ENCODE data around the gene MGME1.

Gene MGME1

DNA sequence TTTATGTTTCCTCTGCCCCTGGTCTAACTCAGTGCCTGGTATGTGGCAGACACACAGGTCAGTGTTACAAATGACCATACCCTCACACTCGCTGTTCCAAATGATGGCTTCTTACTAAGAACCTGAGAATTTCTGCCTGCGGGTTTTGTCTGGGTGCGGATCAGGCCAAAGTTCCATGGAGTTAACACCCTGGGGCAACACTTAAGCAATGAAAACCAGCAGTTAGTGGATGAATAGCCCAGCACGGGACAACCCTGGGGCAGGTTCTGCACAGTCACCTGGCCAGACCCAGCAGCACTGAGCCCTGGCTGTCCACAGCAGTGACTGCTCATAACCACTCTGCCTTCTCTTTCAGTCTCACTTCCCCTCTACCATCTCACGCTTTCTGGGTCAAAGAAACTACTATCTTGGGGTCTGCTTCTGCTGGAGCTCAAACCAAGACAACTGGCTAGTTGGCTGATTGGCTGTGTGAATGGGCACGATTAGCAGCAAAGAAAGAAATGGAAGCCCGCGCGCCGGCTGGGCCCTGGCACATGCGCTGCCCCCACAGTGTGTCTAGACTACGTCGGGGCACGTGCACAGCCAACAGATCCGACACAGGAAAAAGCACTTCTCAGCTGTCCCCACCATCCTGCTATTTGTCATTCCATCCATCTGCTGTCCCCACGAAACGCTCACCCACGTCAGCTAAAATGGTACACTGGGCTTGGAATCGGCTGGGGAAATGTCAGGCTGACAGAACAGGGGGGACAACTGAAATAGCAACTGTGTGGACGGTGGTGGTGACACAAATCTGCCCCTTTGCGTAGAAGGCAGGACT, 36.6 kb downstream of the MGME1 start:
- no peak overlapping the region for H3K9ac ChIP-seq (ENCODE audit: low read depth, low read length)
- H3K9me3 ChIP-seq (ENCODE audit: control insufficient read depth, insufficient read depth, low read length): no peaks in the 10 kb centered on the region
- H3K36me3 ChIP-seq (ENCODE audit: insufficient read depth, low read length): no peaks in the 10 kb centered on the region
- peaks cover 19% of the 10 kb centered on the region; the same call in 1 of the 2 replicates for H3K4me1 ChIP-seq (ENCODE audit: insufficient read depth, low read length)

GRCh38 chr20:18005990-18006364, 37.2 kb downstream of the MGME1 start:
- H3K9ac ChIP-seq (ENCODE audit: low read depth, low read length): no peak overlapping the region
- no peaks in the 10 kb centered on the region for H3K9me3 ChIP-seq (ENCODE audit: control insufficient read depth, insufficient read depth, low read length)
- H3K36me3 ChIP-seq (ENCODE audit: insufficient read depth, low read length): no peaks in the 10 kb centered on the region
- H3K4me1 ChIP-seq (ENCODE audit: insufficient read depth, low read length): peaks cover 19% of the 10 kb centered on the region; the same call in 1 of the 2 replicates

DNA sequence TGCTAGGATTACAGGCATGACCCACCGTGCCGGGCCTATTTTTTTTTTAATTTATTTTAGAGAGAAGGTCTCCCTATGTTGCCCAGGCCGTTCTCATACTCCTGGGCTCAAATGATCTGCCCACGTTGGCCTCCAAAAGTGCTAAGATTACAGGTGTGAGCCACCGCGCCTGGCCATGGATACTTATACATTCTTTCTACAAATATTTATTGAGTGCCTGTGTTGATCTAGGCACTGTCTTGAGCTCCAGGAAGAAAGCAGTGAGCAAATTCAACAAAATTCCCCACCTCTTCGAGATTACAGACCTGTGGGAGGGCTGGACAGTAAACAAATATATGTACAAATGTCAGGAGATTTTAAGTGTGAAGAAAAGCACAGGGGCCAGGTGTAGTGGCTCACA, 37.9 kb downstream of the MGME1 start:
- no peak overlapping the region for H3K9ac ChIP-seq (ENCODE audit: low read depth, low read length)
- H3K4me1 ChIP-seq (ENCODE audit: insufficient read depth, low read length): peaks cover 17% of the 10 kb centered on the region; the same call in 1 of the 2 replicates
- H3K36me3 ChIP-seq (ENCODE audit: insufficient read depth, low read length): no peaks in the 10 kb centered on the region
- H3K9me3 ChIP-seq (ENCODE audit: control insufficient read depth, insufficient read depth, low read length): no peaks in the 10 kb centered on the region

- Histone ChIP-seq H3K36me3 (ENCODE audit: insufficient read depth, low read length) (no peaks in the 10 kb centered on the region), H3K4me1 (ENCODE audit: insufficient read depth, low read length) (peaks cover 16% of the 10 kb centered on the region; the same call in 1 of the 2 replicates), H3K9ac (ENCODE audit: low read depth, low read length) (no peak overlapping the region), H3K9me3 (ENCODE audit: control insufficient read depth, insufficient read depth, low read length) (no peaks in the 10 kb centered on the region)
Observed at GRCh38 chr20:18007534-18008292, 38.9 kb downstream of the MGME1 start.

GRCh38 chr20:18009116-18009515, 40.3 kb downstream of the MGME1 start:
- Histone ChIP-seq H3K9me3 (ENCODE audit: control insufficient read depth, insufficient read depth, low read length) (no peaks in the 10 kb centered on the region), H3K36me3 (ENCODE audit: insufficient read depth, low read length) (no peaks in the 10 kb centered on the region), H3K4me1 (ENCODE audit: insufficient read depth, low read length) (peaks cover 13% of the 10 kb centered on the region; the same call in 1 of the 2 replicates), H3K9ac (ENCODE audit: low read depth, low read length) (no peak overlapping the region)

GRCh38 chr20:18011482-18011881, 42.7 kb downstream of the MGME1 start:
- no peaks in the 10 kb centered on the region for H3K4me1 ChIP-seq (ENCODE audit: insufficient read depth, low read length)
- no peaks in the 10 kb centered on the region for H3K9me3 ChIP-seq (ENCODE audit: control insufficient read depth, insufficient read depth, low read length)
- no peaks in the 10 kb centered on the region for H3K36me3 ChIP-seq (ENCODE audit: insufficient read depth, low read length)
- H3K9ac ChIP-seq (ENCODE audit: low read depth, low read length): no peak overlapping the region

GRCh38 chr20:18011951-18012645, 43.3 kb downstream of the MGME1 start:
- no peak overlapping the region for H3K9ac ChIP-seq (ENCODE audit: low read depth, low read length)
- H3K9me3 ChIP-seq (ENCODE audit: control insufficient read depth, insufficient read depth, low read length): no peaks in the 10 kb centered on the region
- H3K4me1 ChIP-seq (ENCODE audit: insufficient read depth, low read length): no peaks in the 10 kb centered on the region
- no peaks in the 10 kb centered on the region for H3K36me3 ChIP-seq (ENCODE audit: insufficient read depth, low read length)

- no peaks in the 10 kb centered on the region for H3K4me1 ChIP-seq (ENCODE audit: insufficient read depth, low read length)
- no peaks in the 10 kb centered on the region for H3K36me3 ChIP-seq (ENCODE audit: insufficient read depth, low read length)
- H3K9me3 ChIP-seq (ENCODE audit: control insufficient read depth, insufficient read depth, low read length): no peaks in the 10 kb centered on the region
- no peak overlapping the region for H3K9ac ChIP-seq (ENCODE audit: low read depth, low read length)
Observed at GRCh38 chr20:18012901-18013300, 44.1 kb downstream of the MGME1 start.

DNA sequence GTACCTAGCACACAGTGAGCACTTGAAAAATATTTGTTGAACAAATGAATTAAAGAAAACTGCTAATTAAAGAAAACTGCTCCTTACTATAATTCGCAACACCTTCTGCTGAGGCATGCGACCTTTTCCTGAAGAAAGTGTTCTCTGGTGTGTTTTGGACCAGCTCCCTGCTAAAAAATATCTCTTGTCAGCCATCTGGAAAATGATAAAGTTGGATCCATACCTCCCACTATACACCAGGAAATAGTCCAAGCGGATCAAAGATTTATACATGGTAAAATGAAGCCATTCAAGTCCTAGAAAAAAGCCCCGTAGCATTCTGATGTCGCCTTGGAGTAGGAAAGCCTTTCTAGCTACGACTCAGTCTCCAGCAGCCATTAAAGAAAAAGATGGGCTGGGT, 45.6 kb downstream of the MGME1 start:
- no peaks in the 10 kb centered on the region for H3K4me1 ChIP-seq (ENCODE audit: insufficient read depth, low read length)
- H3K9me3 ChIP-seq (ENCODE audit: control insufficient read depth, insufficient read depth, low read length): no peaks in the 10 kb centered on the region
- no peaks in the 10 kb centered on the region for H3K36me3 ChIP-seq (ENCODE audit: insufficient read depth, low read length)
- H3K9ac ChIP-seq (ENCODE audit: low read depth, low read length): no peak overlapping the region

DNA sequence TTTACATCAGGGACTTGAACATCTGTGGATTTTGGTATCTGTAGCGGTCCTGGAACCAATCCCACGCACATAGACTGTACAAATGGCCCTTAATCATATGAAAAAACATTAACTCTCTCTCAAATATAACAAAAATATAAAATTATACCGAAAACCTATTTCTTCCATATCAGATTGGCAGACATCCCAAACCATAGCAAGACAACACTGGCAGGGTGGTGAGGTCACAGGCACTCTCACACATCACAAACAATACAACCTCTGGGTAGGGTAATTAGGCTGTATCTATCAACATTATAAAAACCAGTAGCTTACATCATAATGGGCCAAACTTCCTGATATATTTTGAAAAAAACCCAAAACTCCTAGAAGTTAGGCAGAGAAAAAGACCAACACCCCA, 48.0 kb downstream of the MGME1 start:
- Histone ChIP-seq H3K9ac (ENCODE audit: low read depth, low read length) (no peak overlapping the region), H3K36me3 (ENCODE audit: insufficient read depth, low read length) (no peaks in the 10 kb centered on the region), H3K4me1 (ENCODE audit: insufficient read depth, low read length) (no peaks in the 10 kb centered on the region), H3K9me3 (ENCODE audit: control insufficient read depth, insufficient read depth, low read length) (no peaks in the 10 kb centered on the region; the same call in 1 of the 2 replicates)

DNA sequence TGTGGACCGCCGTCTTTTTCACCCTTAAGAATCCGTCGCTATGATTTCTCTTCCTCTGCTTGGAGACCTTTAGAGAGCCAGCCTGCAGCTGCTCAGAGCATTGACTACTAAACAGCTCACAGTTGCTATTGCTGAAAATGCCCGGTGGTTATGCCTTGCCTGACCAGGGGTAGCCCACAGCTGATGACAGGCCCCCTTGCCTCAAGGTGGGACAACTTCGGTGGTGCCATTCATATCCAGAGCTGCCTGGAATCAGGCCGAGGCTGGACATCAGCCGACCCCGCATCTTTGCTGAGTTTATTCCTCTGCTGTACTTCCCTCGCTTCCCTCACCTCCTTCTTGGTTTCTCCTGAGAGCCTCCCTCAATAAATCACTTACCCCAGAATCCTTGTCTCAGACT, 49.3 kb downstream of the MGME1 start:
- H3K4me1 ChIP-seq (ENCODE audit: insufficient read depth, low read length): no peaks in the 10 kb centered on the region
- H3K9me3 ChIP-seq (ENCODE audit: control insufficient read depth, insufficient read depth, low read length): no peaks in the 10 kb centered on the region; the same call in 1 of the 2 replicates
- H3K9ac ChIP-seq (ENCODE audit: low read depth, low read length): no peak overlapping the region
- no peaks in the 10 kb centered on the region for H3K36me3 ChIP-seq (ENCODE audit: insufficient read depth, low read length)

- Histone ChIP-seq H3K36me3 (ENCODE audit: insufficient read depth, low read length) (no peaks in the 10 kb centered on the region), H3K4me1 (ENCODE audit: insufficient read depth, low read length) (no peaks in the 10 kb centered on the region), H3K9me3 (ENCODE audit: control insufficient read depth, insufficient read depth, low read length) (no peaks in the 10 kb centered on the region; the same call in 1 of the 2 replicates), H3K9ac (ENCODE audit: low read depth, low read length) (no peak overlapping the region)
Observed at GRCh38 chr20:18019068-18019467, 50.2 kb downstream of the MGME1 start.

DNA sequence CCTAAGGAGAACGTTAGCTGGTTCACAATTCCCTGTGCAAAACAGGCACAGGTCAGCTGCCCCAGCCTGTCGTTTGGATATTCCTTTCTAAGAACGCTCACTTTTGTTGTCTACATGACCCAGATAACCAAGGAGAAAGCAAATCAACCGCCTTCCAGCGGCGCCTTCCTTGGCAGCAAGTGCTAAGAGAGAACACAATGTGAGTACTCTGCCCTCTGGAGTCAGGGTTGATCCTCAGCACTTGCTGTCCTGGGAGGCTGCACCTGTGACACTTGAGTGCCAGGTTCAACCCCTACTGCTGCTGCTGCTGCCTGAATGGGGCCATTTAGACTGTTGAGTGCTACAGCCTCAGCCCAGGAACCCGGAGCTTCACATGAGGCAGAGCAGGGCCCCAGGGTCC, 52.1 kb downstream of the MGME1 start:
- no peak overlapping the region for H3K9ac ChIP-seq (ENCODE audit: low read depth, low read length)
- H3K36me3 ChIP-seq (ENCODE audit: insufficient read depth, low read length): no peaks in the 10 kb centered on the region
- H3K4me1 ChIP-seq (ENCODE audit: insufficient read depth, low read length): no peaks in the 10 kb centered on the region
- no peaks in the 10 kb centered on the region; the same call in 1 of the 2 replicates for H3K9me3 ChIP-seq (ENCODE audit: control insufficient read depth, insufficient read depth, low read length)

GRCh38 chr20:18024606-18025127, 55.8 kb downstream of the MGME1 start:
- Histone ChIP-seq H3K36me3 (ENCODE audit: insufficient read depth, low read length) (no peaks in the 10 kb centered on the region), H3K4me1 (ENCODE audit: insufficient read depth, low read length) (no peaks in the 10 kb centered on the region), H3K9ac (ENCODE audit: low read depth, low read length) (no peak overlapping the region), H3K9me3 (ENCODE audit: control insufficient read depth, insufficient read depth, low read length) (no peaks in the 10 kb centered on the region; the same call in 1 of the 2 replicates)

Measured in ES-I3 (cell line).